Neural progenitor cell (in vitro differentiated cells): ENCODE measurements around the gene TTC3. TPM values are rescaled to one million over a fixed set of nuclear protein-coding genes. Genes with fewer than 3 reads are reported as not detected.

Experiments used
- DNase-seq: peaks from one replicate; pipeline ENCODE4 v3.0.0-alpha.2; 2016; ENCODE audit warnings: low spot score
- H2AFZ ChIP-seq: fragments of 200-600 bp; sonication (generic); replicated peaks from 2 replicates; pipeline ENCODE4 v1.6.1; 2016; ENCODE audit warnings: antibody characterized with exemption
- H3F3A ChIP-seq: fragments of 200-600 bp; sonication (generic); 2 replicates; pipeline ENCODE4 v1.6.1; 2016; ENCODE audit warnings: antibody characterized with exemption, low read depth
- H3K27ac ChIP-seq: fragments of 200-600 bp; sonication (generic); 2 replicates; pipeline ENCODE4 v1.5.1; 2016; ENCODE audit warnings: mild to moderate bottlenecking
- H3K27me3 ChIP-seq: fragments of 200-600 bp; sonication (generic); 2 replicates; pipeline ENCODE4 v1.6.1; 2016; ENCODE audit warnings: mild to moderate bottlenecking, moderate library complexity
- H3K36me3 ChIP-seq: fragments of 200-600 bp; sonication (generic); 2 replicates; pipeline ENCODE4 v1.5.1; 2016
- H3K4me1 ChIP-seq: fragments of 200-600 bp; sonication (generic); 2 replicates; pipeline ENCODE4 v1.6.1; 2016; ENCODE audit warnings: mixed run types
- H3K4me2 ChIP-seq: fragments of 200-600 bp; sonication (generic); 2 replicates; pipeline ENCODE4 v1.6.1; 2016
- H3K4me3 ChIP-seq: fragments of 200-600 bp; sonication (generic); 2 replicates; pipeline ENCODE4 v1.5.1; 2016
- H3K79me2 ChIP-seq: fragments of 200-600 bp; sonication (generic); 2 replicates; pipeline ENCODE4 v1.6.1; 2016; ENCODE audit warnings: low read depth
- H3K9ac ChIP-seq: fragments of 200-600 bp; sonication (generic); 2 replicates; pipeline ENCODE4 v1.6.1; 2016
- H3K9me3 ChIP-seq: fragments of 200-600 bp; sonication (generic); 2 replicates; pipeline ENCODE4 v1.5.1; 2016; ENCODE audit warnings: low read depth
- H4K20me1 ChIP-seq: fragments of 200-600 bp; sonication (generic); 2 replicates; pipeline ENCODE4 v1.6.1; 2016; ENCODE audit warnings: low read depth
- H3K27ac Mint-ChIP-seq: 3 replicates; pipeline ENCODE4 v1.8.0; 2021; ENCODE audit warnings: mixed read lengths
- H3K27me3 Mint-ChIP-seq: 2 replicates; pipeline ENCODE4 v1.8.0; 2022; ENCODE audit warnings: low read depth, mild to moderate bottlenecking, inconsistent platforms, moderate library complexity, mixed read lengths; ENCODE audit not compliant: insufficient read depth
- H3K36me3 Mint-ChIP-seq: 3 replicates; pipeline ENCODE4 v1.8.0; 2021; ENCODE audit warnings: mixed read lengths
- H3K4me1 Mint-ChIP-seq: 3 replicates; pipeline ENCODE4 v1.8.0; 2021; ENCODE audit warnings: mixed read lengths
- H3K4me3 Mint-ChIP-seq: 3 replicates; pipeline ENCODE4 v1.8.0; 2021; ENCODE audit warnings: mild to moderate bottlenecking, moderate library complexity, mixed read lengths
- H3K9me3 Mint-ChIP-seq: 3 replicates; pipeline ENCODE4 v1.8.0; 2020; ENCODE audit warnings: mixed read lengths
- CTCF ChIP-seq: fragments of 200-600 bp; sonication (generic); IDR thresholded peaks from 2 replicates; pipeline ENCODE4 v1.5.1; 2017; ENCODE audit warnings: antibody characterized with exemption, mild to moderate bottlenecking
- EZH2 ChIP-seq: fragments of 200-600 bp; sonication (generic); IDR thresholded peaks from 2 replicates; pipeline ENCODE4 v1.6.1; 2017; ENCODE audit warnings: antibody characterized with exemption, mild to moderate bottlenecking, moderate library complexity
- EZH2phosphoT487 ChIP-seq: fragments of 200-600 bp; sonication (generic); IDR thresholded peaks from 2 replicates; pipeline ENCODE4 v1.6.1; 2017; ENCODE audit warnings: antibody characterized with exemption
- total RNA-seq: library from RNA; depleted of rRNA; stranded (reverse); fragments of >200 nt; gene quantifications from 2 replicates; pipeline ENCODE4 v1.2.3, GENCODE V29; 2015; ENCODE audit warnings: low replicate concordance

The TTC3 gene
- 116 and 135 TPM in 2 replicates for total RNA-seq

GRCh38 chr21:37072988-37073416, at the start of gene TTC3, which contains the start of gene PIGP:
Gene TTC3, plus strand, starts transcription at chr21:37073254. Its CDS starts 14,004 bp downstream, at chr21:37087258.
Gene PIGP, minus strand, starts transcription at chr21:37073071. Its CDS starts 556 bp downstream, at chr21:37072515.
- TF ChIP-seq EZH2phosphoT487 (no peak), CTCF (no peak), EZH2 (no peak)
- Histone ChIP-seq H3K9ac (peak within 1 kb of the TSS; percentile 60), H3K79me2 (peaks cover 48% of the 10 kb centered on the region), H3K27ac (peak within 1 kb of the TSS; percentile 90), H3K4me1 (peaks cover 35% of the 10 kb centered on the region), H3K4me3 (peak within 1 kb of the TSS; percentile 86), H3K27me3 (peaks cover 23% of the 10 kb centered on the region), H3K9me3 (no peaks in the 10 kb centered on the region), H3F3A (peaks cover 39% of the 10 kb centered on the region), H2AFZ (peak within 1 kb of the TSS; percentile 82), H3K36me3 (no peaks in the 10 kb centered on the region), H3K4me2 (peak within 1 kb of the TSS; percentile 98), H4K20me1 (peaks cover 23% of the 10 kb centered on the region)
- H3K36me3 Mint-ChIP-seq: peaks cover 24% of the 10 kb centered on the region
- H3K27me3 Mint-ChIP-seq: peaks cover 11% of the 10 kb centered on the region
- peaks cover 15% of the 10 kb centered on the region for H3K9me3 Mint-ChIP-seq
- H3K4me3 Mint-ChIP-seq: peak within 1 kb of the TSS; percentile 96
- peak within 1 kb of the TSS; percentile 94 for H3K27ac Mint-ChIP-seq
- peak; percentile 97 for DNase-seq
- H3K4me1 Mint-ChIP-seq: peaks cover 36% of the 10 kb centered on the region

GRCh38 chr21:37026499-37026898, 46.6 kb upstream of the TTC3 start:
- peaks cover 8% of the 10 kb centered on the region for H3K4me1 Mint-ChIP-seq
- Histone ChIP-seq H3K9ac (no peak overlapping the region), H3F3A (no peaks in the 10 kb centered on the region), H3K4me1 (no peaks in the 10 kb centered on the region), H3K4me2 (no peak overlapping the region), H3K79me2 (no peaks in the 10 kb centered on the region), H4K20me1 (no peaks in the 10 kb centered on the region), H3K36me3 (no peaks in the 10 kb centered on the region), H2AFZ (peak overlapping the region; percentile 92), H3K9me3 (no peaks in the 10 kb centered on the region), H3K4me3 (no peak overlapping the region), H3K27ac (no peak overlapping the region), H3K27me3 (no peaks in the 10 kb centered on the region)
- DNase-seq: no peak
- no peak overlapping the region for H3K4me3 Mint-ChIP-seq
- no peaks in the 10 kb centered on the region for H3K9me3 Mint-ChIP-seq
- no peaks in the 10 kb centered on the region for H3K27me3 Mint-ChIP-seq
- TF ChIP-seq EZH2: no peak
- TF ChIP-seq CTCF: no peak
- no peak for TF ChIP-seq EZH2phosphoT487
- H3K27ac Mint-ChIP-seq: no peak overlapping the region
- H3K36me3 Mint-ChIP-seq: peaks cover 1% of the 10 kb centered on the region

- H3K27ac ChIP-seq: no peak overlapping the region
- no peak overlapping the region for H3K4me3 ChIP-seq
- DNase-seq: no peak
- Mint-ChIP-seq H3K36me3 (peaks cover 1% of the 10 kb centered on the region), H3K27me3 (peaks cover 2% of the 10 kb centered on the region), H3K9me3 (no peaks in the 10 kb centered on the region), H3K27ac (no peak overlapping the region), H3K4me1 (peaks cover 8% of the 10 kb centered on the region), H3K4me3 (no peak overlapping the region)
- TF ChIP-seq EZH2phosphoT487: no peak
- no peak for TF ChIP-seq CTCF
- TF ChIP-seq EZH2: no peak
- H3K27me3 ChIP-seq: no peaks in the 10 kb centered on the region
- H3K4me2 ChIP-seq: no peak overlapping the region
- no peaks in the 10 kb centered on the region for H3K4me1 ChIP-seq
- H3K36me3 ChIP-seq: no peaks in the 10 kb centered on the region
- H4K20me1 ChIP-seq: no peaks in the 10 kb centered on the region
- H3K79me2 ChIP-seq: no peaks in the 10 kb centered on the region
- no peak overlapping the region for H2AFZ ChIP-seq
- no peaks in the 10 kb centered on the region for H3K9me3 ChIP-seq
- no peaks in the 10 kb centered on the region for H3F3A ChIP-seq
- no peak overlapping the region for H3K9ac ChIP-seq
These were observed 44.5 kb upstream of the TTC3 start for GRCh38 chr21:37028570-37028969.
